Stimulated activated CD4-positive, alpha-beta T cell treated with anti-CD3 and anti-CD28 coated beads, TNF-alpha, amount 100 ng/mL, for 48 hours (primary cell): Measurements from ENCODE around the gene EZH1.
"Not testable (repeated sequence)": the region's sequence is repeated elsewhere in the genome, so short reads cannot be mapped to it uniquely, and the experiment has no call there.

Source experiments
- DNase-seq, 3 donors: peaks; one replicate each; pipeline ENCODE4 v3.0.0-alpha.2; 2020; ENCODE audit warnings: low read depth in 3 of 3

EZH1 gene

GRCh38 chr17:42772945-42773289, 28.1 kb upstream of the EZH1 start:
- no peak for DNase-seq

GRCh38 chr17:42769964-42770363, 25.1 kb upstream of the EZH1 start:
- not testable (repeated sequence) for DNase-seq

GRCh38 chr17:42768006-42768405, 23.2 kb upstream of the EZH1 start:
- not testable (repeated sequence) for DNase-seq

- no peak for DNase-seq
Observed at GRCh38 chr17:42767512-42767911, 22.7 kb upstream of the EZH1 start.

- no peak for DNase-seq
Observed at GRCh38 chr17:42766124-42766523, 21.3 kb upstream of the EZH1 start.

GRCh38 chr17:42761638-42762037, 16.8 kb upstream of the EZH1 start:
- no peak for DNase-seq

- no peak for DNase-seq
Observed at GRCh38 chr17:42760652-42761581, 16.1 kb upstream of the EZH1 start, which contains the start of gene RAMP2. RAMP2 (plus strand) TSS chr17:42761227; CDS start chr17:42761262, 35 bp downstream.

GRCh38 chr17:42759982-42760651, 15.3 kb upstream of the EZH1 start:
- no peak for DNase-seq

- DNase-seq, result no peak
Observed at GRCh38 chr17:42754782-42755181, 9.9 kb upstream of the EZH1 start.

GRCh38 chr17:42751628-42752027, 6.8 kb upstream of the EZH1 start:
- DNase-seq, result no peak

GRCh38 chr17:42750739-42751344, 6.0 kb upstream of the EZH1 start:
- DNase-seq, result no peak

GRCh38 chr17:42748908-42749798, 4.3 kb upstream of the EZH1 start:
- no peak for DNase-seq

GRCh38 chr17:42748202-42748907, 3.5 kb upstream of the EZH1 start:
- DNase-seq, result no peak

- DNase-seq, result peak; percentile 44 to 67 (median 57)
Observed at GRCh38 chr17:42744283-42744805, 496 bp downstream of the EZH1 start.

- DNase-seq, result no peak
Observed at GRCh38 chr17:42743595-42744282, 1.1 kb downstream of the EZH1 start.

- DNase-seq, result not testable (repeated sequence)
Observed at GRCh38 chr17:42742916-42743315, 1.9 kb downstream of the EZH1 start.

- no peak for DNase-seq
Observed at GRCh38 chr17:42740699-42741098, 4.1 kb downstream of the EZH1 start.

- no peak for DNase-seq
Observed at GRCh38 chr17:42725143-42725542, 19.7 kb downstream of the EZH1 start.

GRCh38 chr17:42723636-42724035, 21.2 kb downstream of the EZH1 start:
- no peak for DNase-seq

- peak in 1 of 3 donors; percentile 41 for DNase-seq
Observed at GRCh38 chr17:42720996-42721583, 23.8 kb downstream of the EZH1 start.
